GM12872 (cell line): Measurements from ENCODE around the gene ELMO1.

ENCODE experiments used
- TF ChIP-seq, protein P1 (sequence below): IDR thresholded peaks from 3 replicates; pipeline ENCODE4 v1.5.1; 2011; ENCODE audit warnings: low read depth, mild to moderate bottlenecking, low read length, moderate library complexity; ENCODE audit not compliant: insufficient read depth

The ELMO1 gene

DNA sequence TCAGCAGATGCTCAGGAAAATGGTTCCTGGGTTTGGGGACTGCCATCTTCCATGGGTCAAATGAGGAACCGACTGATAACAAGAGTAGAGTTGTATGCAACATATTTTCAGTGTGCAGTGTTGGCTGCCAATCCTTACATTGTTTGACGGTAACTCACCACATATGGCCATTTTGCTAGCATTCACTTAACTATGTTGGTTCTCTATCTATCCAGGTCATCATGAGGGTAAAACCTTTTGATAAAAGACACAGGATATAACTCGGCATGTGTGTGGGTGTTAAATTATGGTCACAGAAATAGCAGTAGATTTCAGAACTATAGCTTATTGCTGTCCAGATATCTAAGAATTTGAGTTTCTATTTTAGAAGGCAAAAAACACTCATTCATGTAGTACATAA is 583.6 kb downstream of the ELMO1 start:
- TF ChIP-seq, protein P1, sequence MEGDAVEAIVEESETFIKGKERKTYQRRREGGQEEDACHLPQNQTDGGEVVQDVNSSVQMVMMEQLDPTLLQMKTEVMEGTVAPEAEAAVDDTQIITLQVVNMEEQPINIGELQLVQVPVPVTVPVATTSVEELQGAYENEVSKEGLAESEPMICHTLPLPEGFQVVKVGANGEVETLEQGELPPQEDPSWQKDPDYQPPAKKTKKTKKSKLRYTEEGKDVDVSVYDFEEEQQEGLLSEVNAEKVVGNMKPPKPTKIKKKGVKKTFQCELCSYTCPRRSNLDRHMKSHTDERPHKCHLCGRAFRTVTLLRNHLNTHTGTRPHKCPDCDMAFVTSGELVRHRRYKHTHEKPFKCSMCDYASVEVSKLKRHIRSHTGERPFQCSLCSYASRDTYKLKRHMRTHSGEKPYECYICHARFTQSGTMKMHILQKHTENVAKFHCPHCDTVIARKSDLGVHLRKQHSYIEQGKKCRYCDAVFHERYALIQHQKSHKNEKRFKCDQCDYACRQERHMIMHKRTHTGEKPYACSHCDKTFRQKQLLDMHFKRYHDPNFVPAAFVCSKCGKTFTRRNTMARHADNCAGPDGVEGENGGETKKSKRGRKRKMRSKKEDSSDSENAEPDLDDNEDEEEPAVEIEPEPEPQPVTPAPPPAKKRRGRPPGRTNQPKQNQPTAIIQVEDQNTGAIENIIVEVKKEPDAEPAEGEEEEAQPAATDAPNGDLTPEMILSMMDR: no peak

DNA sequence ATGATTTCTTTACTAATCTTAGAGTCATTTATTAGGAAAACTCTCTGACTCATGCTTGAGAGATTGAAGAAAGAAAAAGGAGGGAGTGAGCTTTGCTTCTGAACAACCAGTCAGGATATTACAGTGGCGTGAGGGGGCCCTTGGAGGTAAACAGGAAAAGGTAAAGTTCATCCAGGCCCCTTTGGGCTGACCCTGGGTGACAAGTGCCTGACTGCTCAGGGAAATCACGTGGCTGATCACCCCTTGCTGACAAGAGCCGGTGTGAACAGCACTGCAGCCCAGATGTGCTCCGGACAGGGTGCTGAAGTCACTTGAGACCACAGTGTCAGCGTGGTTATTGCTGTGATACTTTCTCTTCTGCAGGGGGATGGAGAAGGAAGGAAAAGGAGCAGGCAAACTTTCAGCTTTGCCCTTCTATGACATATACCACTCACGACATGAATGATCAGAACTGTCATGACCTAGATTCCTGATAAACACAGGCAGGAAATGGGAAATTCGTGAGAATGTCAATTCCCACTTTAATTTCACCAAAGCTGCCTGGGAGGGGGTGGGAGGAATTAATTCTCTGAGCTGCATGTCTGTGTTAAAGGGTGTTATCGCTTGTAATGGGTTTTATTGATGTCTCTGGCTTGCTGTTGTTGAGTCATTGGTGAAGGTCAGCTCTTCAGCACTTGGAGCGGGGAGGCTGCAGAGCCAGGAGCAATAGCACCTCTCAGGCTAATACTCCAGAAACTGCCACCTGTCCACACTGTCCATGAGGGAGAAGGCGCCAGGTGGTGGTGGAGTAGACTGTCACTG is 584.6 kb downstream of the ELMO1 start:
- TF ChIP-seq, protein P1: no peak

DNA sequence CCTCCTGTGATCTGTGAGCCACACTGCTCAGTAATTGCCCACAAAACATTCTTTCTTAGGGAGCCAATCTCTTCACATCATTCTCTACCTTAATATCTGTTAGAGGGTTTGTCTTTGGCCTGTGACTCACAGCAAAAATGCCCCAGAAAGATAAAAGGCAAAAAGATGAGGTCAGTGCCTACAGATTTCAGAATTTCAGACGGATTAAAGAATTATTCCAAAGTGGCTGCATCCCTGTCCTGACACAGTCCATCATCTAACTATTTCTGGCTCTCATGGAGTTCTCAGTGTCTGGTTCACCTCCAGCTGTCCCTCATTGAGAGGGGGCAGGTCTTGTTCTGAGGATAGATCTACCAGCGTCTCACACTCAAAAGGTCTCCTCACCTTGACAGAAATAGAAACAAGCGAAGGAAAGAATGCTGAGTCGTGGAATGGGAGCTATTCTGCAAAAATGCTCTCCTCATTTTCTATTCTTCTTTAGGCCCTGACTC is 585.8 kb downstream of the ELMO1 start:
- TF ChIP-seq, protein P1: no peak

DNA sequence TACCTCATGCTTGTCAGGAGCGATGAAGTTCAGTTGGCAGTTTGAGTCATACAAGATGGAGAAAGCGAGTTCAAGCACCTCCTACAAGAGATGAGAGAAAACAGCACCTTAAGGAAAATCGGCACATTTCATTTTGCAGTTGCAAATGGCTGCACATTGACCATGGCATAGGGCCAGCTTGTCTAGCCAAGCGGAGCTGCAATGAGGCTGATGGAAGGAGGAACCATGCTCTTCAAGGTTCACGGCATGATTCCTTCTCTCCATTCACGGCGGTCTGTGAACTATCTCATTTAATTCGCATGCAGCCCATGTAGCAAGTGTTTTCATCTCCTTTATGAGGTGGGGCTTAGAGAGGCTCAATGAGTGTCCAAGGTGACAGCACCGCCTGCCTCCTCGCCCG is 587.0 kb downstream of the ELMO1 start:
- TF ChIP-seq, protein P1: no peak

DNA sequence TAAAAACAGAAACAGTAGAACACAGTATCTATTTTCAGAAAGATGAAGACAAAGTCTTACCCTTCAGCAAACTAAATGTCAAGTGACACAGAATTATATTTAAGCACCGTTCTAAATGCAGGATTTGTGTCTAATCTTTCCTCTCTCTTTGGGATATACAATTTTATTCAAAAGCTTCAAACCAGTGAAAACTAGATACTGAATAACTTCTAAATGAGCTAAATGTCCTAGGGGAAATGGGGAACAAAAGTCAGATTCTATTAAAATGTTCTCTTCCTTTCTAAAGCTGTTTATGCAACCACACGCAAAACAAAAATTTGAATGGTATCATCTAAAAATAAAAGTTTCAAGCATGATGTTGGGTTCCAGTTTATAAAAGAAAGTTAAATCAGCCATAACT is 588.0 kb downstream of the ELMO1 start:
- TF ChIP-seq, protein P1: no peak

DNA sequence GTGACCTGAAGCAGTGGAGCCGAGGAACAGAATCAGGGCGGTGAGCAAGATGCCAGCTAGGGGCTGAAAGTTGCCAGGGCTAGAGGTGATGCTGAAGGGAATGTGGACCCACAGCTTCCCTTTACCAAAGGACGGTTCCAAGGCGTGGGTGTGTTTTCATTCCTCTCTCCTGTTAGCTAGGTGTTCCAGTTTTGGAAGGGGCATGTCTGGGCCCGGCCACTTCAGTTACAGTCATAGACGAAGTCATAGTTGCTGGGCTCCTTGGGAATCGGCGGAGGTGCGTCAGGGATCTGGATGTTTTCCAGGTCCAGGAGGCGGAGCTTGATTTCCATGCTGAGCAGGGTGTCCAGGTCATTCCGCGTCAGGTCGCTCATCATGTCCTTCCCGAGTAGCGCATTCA is 593.3 kb downstream of the ELMO1 start:
- TF ChIP-seq, protein P1: no peak

DNA sequence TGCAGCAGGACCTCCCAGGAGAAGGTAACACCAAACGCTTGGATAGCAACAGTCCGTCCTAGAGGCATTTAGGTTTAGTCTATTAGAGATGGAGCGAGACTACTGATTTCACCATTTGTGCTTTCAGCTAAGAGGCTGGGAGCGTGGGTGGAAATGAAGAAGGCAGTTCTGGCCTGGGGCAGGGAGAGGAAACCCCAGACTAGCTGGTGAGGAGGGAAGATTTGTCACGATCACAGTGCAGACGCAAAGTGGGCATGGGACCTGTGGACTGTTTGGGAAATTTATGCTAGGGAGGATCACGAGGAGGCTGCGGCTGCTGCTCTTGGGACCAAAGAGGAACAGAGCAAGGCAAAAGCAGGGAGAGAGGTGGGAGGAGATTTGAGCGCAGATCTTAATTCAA is 594.0 kb downstream of the ELMO1 start:
- TF ChIP-seq, protein P1: no peak
